ENCODE results near the gene ABI1. TPM values are rescaled to one million over a fixed set of nuclear protein-coding genes. Genes with fewer than 3 reads are reported as not detected.

ABI1 gene
- total RNA-seq, 1 experiment from 2014 or later, result 33.9 TPM

GRCh38 chr10:26711324-26711723, 149.4 kb downstream of the ABI1 start:
- Mint-ChIP-seq H3K36me3 (peaks cover 41% of the 10 kb centered on the region), H3K4me1 (no peaks in the 10 kb centered on the region), H3K27me3 (ENCODE audit: low read depth) (no peaks in the 10 kb centered on the region), H3K27ac (no peak overlapping the region), H3K9me3 (no peaks in the 10 kb centered on the region), H3K4me3 (no peak overlapping the region)
- DNase-seq (ENCODE audit: low spot score) (no peak), ATAC-seq (no peak)
- CTCF ChIA-PET, result no interaction called here
- POLR2A ChIA-PET, result no interaction called here
- no peak for TF ChIP-seq RORB (CRISPR knock-in tag; IDR thresholded peaks at IDR 0.05)

GRCh38 chr10:26706936-26707335, 153.8 kb downstream of the ABI1 start:
- DNase-seq (ENCODE audit: low spot score), result no peak
- ChIA-PET POLR2A (no interaction called here), CTCF (interaction anchor here (1.9 kb wide), 1 partner anchor 19 kb away, joined by 6 read pairs; no protein-coding TSS in a partner anchor)
- H3K27ac Mint-ChIP-seq, result no peak overlapping the region
- ATAC-seq, result no peak
- no peaks in the 10 kb centered on the region for H3K4me1 Mint-ChIP-seq
- no peaks in the 10 kb centered on the region for H3K9me3 Mint-ChIP-seq
- H3K27me3 Mint-ChIP-seq (ENCODE audit: low read depth), result no peaks in the 10 kb centered on the region
- TF ChIP-seq MYBL2 (CRISPR knock-in tag; IDR thresholded peaks at IDR 0.05) (no peak), ZNF512 (CRISPR knock-in tag; IDR thresholded peaks at IDR 0.05; ENCODE audit: borderline replicate concordance) (no peak), KAT7 (CRISPR knock-in tag; IDR thresholded peaks at IDR 0.05; ENCODE audit: borderline replicate concordance) (no peak), ATF3 (CRISPR knock-in tag; conservative IDR thresholded peaks at IDR 0.05) (no peak), CREB1 (CRISPR knock-in tag; IDR thresholded peaks at IDR 0.05) (no peak), ESRRA (CRISPR knock-in tag; IDR thresholded peaks at IDR 0.05; ENCODE audit: borderline replicate concordance) (no peak), CBFB (CRISPR knock-in tag; IDR thresholded peaks at IDR 0.05; ENCODE audit: low read depth) (no peak), FOXK1 (CRISPR knock-in tag; IDR thresholded peaks at IDR 0.05) (no peak), USF2 (CRISPR knock-in tag; IDR thresholded peaks at IDR 0.05) (no peak), IRF1 (CRISPR knock-in tag; IDR thresholded peaks at IDR 0.05) (no peak), ZNF138 (CRISPR knock-in tag; conservative IDR thresholded peaks at IDR 0.05) (no peak), CREM (CRISPR knock-in tag; IDR thresholded peaks at IDR 0.05) (no peak), ZNF671 (CRISPR knock-in tag; IDR thresholded peaks at IDR 0.05) (no peak), FOXJ3 (CRISPR knock-in tag; IDR thresholded peaks at IDR 0.05; ENCODE audit: borderline replicate concordance) (no peak), E2F1 (CRISPR knock-in tag; IDR thresholded peaks at IDR 0.05) (no peak), TCF7 (CRISPR knock-in tag; IDR thresholded peaks at IDR 0.05; ENCODE audit: low read depth) (no peak), TEAD1 (CRISPR knock-in tag; IDR thresholded peaks at IDR 0.05) (no peak), ATF6 (CRISPR knock-in tag; IDR thresholded peaks at IDR 0.05) (no peak)
- H3K4me3 Mint-ChIP-seq, result no peak overlapping the region
- peaks cover 50% of the 10 kb centered on the region for H3K36me3 Mint-ChIP-seq
